Body of pancreas (tissue), 4 donors: ENCODE results near the gene TMTC2.

Experiments
- POLR2A ChIP-seq, 3 donors: fragments of 450-650 bp; IDR thresholded peaks; one replicate each; pipeline ENCODE4 v1.6.1; 2016; ENCODE audit warnings: antibody characterized with exemption in 3 of 3, mild to moderate bottlenecking in 2 of 3
- TF ChIP-seq, protein P1 (sequence below), 7 experiments: fragments of 450-650 bp in 4 of 7; fragments of 200-600 bp in 3 of 7; sonication (generic) in 3 of 7; IDR thresholded peaks; one replicate each; pipeline ENCODE4 v1.5.1; 2016 to 2019; ENCODE audit warnings: antibody characterized with exemption in 7 of 7

GRCh38 chr12:83052890-83053541 lies 366.3 kb downstream of the TMTC2 start:
- TF ChIP-seq POLR2A (IDR thresholded peaks at IDR 0.05), result no peak
- TF ChIP-seq, protein P1, sequence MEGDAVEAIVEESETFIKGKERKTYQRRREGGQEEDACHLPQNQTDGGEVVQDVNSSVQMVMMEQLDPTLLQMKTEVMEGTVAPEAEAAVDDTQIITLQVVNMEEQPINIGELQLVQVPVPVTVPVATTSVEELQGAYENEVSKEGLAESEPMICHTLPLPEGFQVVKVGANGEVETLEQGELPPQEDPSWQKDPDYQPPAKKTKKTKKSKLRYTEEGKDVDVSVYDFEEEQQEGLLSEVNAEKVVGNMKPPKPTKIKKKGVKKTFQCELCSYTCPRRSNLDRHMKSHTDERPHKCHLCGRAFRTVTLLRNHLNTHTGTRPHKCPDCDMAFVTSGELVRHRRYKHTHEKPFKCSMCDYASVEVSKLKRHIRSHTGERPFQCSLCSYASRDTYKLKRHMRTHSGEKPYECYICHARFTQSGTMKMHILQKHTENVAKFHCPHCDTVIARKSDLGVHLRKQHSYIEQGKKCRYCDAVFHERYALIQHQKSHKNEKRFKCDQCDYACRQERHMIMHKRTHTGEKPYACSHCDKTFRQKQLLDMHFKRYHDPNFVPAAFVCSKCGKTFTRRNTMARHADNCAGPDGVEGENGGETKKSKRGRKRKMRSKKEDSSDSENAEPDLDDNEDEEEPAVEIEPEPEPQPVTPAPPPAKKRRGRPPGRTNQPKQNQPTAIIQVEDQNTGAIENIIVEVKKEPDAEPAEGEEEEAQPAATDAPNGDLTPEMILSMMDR (IDR thresholded peaks at IDR 0.05), result no peak
